ENCODE measurements around the gene MKKS. TPM values are rescaled to one million over a fixed set of nuclear protein-coding genes. Genes with fewer than 3 reads are reported as not detected.

The MKKS gene
- total RNA-seq, 4 donors from 2014 or later = 5.9 to 13.0 (median 9.8) TPM

GRCh38 chr20:10476319-10476724 is 42.3 kb upstream of the MKKS start:
- WGBS, 2 donors = 76 to 78% methylated on average over 3 of the region's 3 CpGs
- no peak for TF ChIP-seq CTCF (IDR thresholded peaks at IDR 0.05)

GRCh38 chr20:10475225-10475624 is 41.2 kb upstream of the MKKS start:
- no peak for DNase-seq (ENCODE audit: low spot score in 2 of 2)
- TF ChIP-seq CTCF (IDR thresholded peaks at IDR 0.05) = no peak
- TF ChIP-seq POLR2A (IDR thresholded peaks at IDR 0.05) = no peak
- no peak overlapping the region for H3K4me3 ChIP-seq (ENCODE audit: low read depth, poor library complexity, severe bottlenecking)
- 72 to 88% methylated on average over 2 of the region's 2 CpGs for whole genome bisulfite sequencing, 2 donors
- intact Hi-C loops (cut with DNase I; ENCODE audit: low total_unique reads) = loop anchor here (10.0 kb wide), 1 partner anchor 190 kb away; no protein-coding TSS in a partner anchor

More at GRCh38 chr20:10476319-10476724, 42.3 kb upstream of the MKKS start:
- intact Hi-C loops (cut with DNase I; ENCODE audit: low total_unique reads) = loop anchor here (10.0 kb wide), 1 partner anchor 188 kb away; no protein-coding TSS in a partner anchor
- no peak overlapping the region for H3K4me3 ChIP-seq (ENCODE audit: low read depth, poor library complexity, severe bottlenecking)
- no peak for DNase-seq (ENCODE audit: low spot score in 2 of 2)

GRCh38 chr20:10474606-10475184 is 40.7 kb upstream of the MKKS start:
- H3K4me3 ChIP-seq (ENCODE audit: low read depth, poor library complexity, severe bottlenecking) = no peak overlapping the region
- no peak for DNase-seq (ENCODE audit: low spot score in 2 of 2)
- intact Hi-C loops (cut with DNase I; ENCODE audit: low total_unique reads) = loop anchor here (10.0 kb wide), 1 partner anchor 190 kb away; no protein-coding TSS in a partner anchor
- TF ChIP-seq POLR2A (IDR thresholded peaks at IDR 0.05) = no peak
- TF ChIP-seq CTCF (IDR thresholded peaks at IDR 0.05) = no peak
- WGBS, 2 donors = 52 to 65% methylated on average over 11 of the region's 11 CpGs

- intact Hi-C loops (cut with DNase I; ENCODE audit: low total_unique reads) = loop anchor here (10.0 kb wide), 1 partner anchor 192 kb away; no protein-coding TSS in a partner anchor
- no peak for DNase-seq (ENCODE audit: low spot score in 2 of 2)
- TF ChIP-seq POLR2A (IDR thresholded peaks at IDR 0.05) (no peak), CTCF (IDR thresholded peaks at IDR 0.05) (no peak)
- H3K4me3 ChIP-seq (ENCODE audit: low read depth, poor library complexity, severe bottlenecking) = no peak overlapping the region
- WGBS, 2 donors = 75 to 79% methylated on average over 2 of the region's 2 CpGs
These were observed 38.8 kb upstream of the MKKS start for GRCh38 chr20:10472871-10473270.

GRCh38 chr20:10470276-10470675 is 36.3 kb upstream of the MKKS start:
- intact Hi-C loops (cut with DNase I; ENCODE audit: low total_unique reads) = loop anchor here (10.0 kb wide), 1 partner anchor 195 kb away; no protein-coding TSS in a partner anchor
- 89 to 93% methylated on average over 6 of the region's 6 CpGs for WGBS, 2 donors
- DNase-seq (ENCODE audit: low spot score in 2 of 2) = no peak
- TF ChIP-seq CTCF (IDR thresholded peaks at IDR 0.05) = no peak
- TF ChIP-seq POLR2A (IDR thresholded peaks at IDR 0.05) = no peak
- H3K4me3 ChIP-seq (ENCODE audit: low read depth, poor library complexity, severe bottlenecking) = no peak overlapping the region
